NT2/D1 (cell line): ENCODE data around the gene PARD3.

Experiments used
- YY1 ChIP-seq: IDR thresholded peaks from 2 replicates; pipeline ENCODE4 v1.6.1; 2011; ENCODE audit not compliant: insufficient read length, insufficient read depth
- ZNF274 ChIP-seq: IDR thresholded peaks from 2 replicates; pipeline ENCODE4 v1.6.1; 2011; ENCODE audit warnings: mild to moderate bottlenecking, low read depth, low read length

DNA sequence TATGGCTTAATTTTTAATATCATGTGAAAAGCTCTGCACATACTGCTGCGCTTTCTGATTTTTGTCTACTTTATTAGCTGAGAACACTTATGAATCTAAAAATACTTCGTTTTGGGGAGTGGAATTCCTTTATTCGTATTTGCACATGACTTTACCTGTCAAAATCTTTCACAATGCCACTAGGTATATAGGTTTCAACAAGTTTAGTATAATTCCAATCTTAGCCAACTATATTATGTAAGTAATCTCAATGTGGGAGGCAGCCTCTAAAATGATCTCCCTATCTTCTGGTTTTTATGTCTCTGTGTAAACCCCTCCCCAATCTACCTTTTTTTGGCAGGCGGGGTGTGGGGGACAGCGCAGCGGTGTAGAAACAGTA, 55.3 kb downstream of the PARD3 start:
- TF ChIP-seq YY1 (no peak), ZNF274 (no peak)
